A204.1 (cell line): Measurements from ENCODE around the gene LGR6.
"Not testable (repeated sequence)": the region's sequence is repeated elsewhere in the genome, so short reads cannot be mapped to it uniquely, and the experiment has no call there.

ENCODE experiments used
- FAIRE-seq: peaks from 2 replicates; lab custom pipeline; 2012; peaks lifted over from hg19 to GRCh38; lab: Jason Lieb, UNC

The LGR6 gene

DNA sequence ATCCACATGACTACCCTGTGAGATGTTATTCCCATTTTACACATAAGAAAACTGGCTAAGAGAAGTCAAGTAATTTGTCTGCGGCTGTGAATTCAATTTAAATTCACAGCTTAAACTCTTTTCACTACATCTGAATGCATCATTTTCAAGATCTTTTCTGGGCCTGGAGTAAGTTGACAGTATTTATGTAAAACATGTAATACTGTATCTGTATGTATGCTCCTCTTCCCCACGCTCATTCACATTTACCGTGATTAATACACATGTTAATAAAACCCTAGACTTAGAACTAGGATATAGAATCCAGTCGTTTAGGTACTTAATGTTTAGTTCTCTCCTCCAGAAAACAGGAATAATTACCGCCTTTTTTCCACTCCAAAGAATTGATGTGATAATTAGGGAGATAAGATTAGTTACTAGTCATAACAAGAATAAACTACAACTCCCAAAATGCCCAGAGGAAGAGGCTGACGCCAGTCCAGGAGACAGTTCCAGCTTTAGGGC lies 154.5 kb downstream of the LGR6 start:
- FAIRE-seq, result no peak

DNA sequence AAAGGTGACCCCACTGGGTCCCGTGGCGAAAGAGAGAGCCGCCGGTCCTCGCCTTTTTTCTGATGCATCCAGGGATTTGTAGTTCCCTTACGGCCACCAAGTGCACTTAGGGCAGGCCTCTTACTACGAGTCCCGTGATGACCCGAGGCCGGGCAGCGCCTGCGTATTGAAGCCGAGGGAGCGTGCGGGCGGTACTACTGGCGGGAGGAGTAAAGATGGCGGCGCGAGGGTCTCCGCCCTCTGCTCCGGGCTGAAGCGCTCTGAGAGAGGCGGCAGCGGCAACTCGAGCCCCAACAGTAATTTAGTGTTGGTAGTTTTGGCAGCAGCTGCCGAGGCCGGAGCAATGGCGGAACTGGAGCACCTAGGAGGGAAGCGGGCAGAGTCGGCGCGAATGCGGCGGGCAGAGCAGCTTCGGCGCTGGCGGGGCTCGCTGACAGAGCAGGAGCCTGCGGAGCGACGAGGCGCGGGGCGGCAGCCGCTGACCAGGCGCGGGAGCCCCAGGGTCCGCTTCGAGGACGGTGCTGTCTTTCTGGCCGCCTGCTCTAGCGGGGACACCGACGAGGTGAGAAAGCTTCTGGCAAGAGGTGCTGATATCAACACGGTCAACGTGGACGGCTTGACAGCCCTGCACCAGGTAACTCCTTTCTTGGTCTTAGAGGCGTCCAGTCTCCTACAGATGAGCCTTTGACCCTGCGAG lies 155.1 kb downstream of the LGR6 start, which contains the start of gene PPP1R12B:
TSS of gene PPP1R12B (plus strand) at position 191 of the 697 bp plus-strand sequence. CDS start at position 344, 153 bp downstream.
- peak; percentile 98 for FAIRE-seq

DNA sequence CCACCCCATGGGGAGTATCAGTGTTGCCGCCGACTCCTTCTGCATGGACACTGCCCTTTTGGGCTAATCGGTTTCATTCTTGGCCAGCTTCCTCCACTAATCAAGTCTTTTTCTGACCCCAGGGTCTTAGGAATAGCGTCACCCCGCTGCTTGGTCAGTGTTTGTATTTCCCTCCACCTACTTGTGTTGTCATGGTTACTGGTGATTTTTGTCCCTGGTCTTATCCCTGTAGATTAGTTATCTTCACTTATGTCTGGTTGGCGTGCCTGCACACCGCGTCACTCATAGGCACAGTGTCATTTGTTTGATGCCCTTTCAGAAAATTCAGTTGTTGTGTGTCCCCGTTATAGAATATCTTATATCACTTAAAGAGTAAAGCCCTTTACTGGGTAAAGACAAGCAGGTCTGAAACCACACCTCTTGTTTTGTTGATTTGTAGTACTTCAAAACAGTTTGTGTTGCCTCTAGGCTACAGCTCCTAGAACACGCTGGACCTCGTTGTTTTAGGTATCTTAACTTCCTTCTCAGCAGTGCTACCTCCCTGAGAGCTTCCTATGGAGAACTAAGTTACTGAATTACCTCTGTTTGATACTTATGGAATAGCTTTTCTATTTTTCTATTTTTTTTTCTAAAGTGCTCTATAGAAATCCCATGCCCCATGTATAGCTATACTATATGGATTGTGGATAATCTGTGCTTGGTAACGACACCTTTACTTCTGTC lies 155.8 kb downstream of the LGR6 start:
- no peak for FAIRE-seq

DNA sequence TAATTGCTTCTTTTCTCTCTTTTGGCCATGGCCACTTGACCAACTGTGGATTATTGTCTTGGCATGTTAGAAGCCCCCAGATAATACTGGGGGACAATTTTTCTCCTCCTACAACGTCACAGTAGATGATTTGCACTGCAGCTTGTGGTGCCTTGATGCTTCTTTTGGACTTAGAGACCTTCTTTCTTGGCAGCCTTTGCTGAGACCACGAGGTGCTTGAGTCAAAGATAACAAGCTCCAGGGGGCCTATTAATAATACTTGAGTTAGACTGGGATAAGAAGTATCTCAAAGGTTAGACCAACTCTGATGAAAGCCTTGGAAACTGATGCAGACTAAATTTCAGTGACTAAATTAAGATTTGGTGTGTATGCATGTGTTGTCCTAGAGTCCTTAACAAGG lies 158.1 kb downstream of the LGR6 start:
- no peak for FAIRE-seq

DNA sequence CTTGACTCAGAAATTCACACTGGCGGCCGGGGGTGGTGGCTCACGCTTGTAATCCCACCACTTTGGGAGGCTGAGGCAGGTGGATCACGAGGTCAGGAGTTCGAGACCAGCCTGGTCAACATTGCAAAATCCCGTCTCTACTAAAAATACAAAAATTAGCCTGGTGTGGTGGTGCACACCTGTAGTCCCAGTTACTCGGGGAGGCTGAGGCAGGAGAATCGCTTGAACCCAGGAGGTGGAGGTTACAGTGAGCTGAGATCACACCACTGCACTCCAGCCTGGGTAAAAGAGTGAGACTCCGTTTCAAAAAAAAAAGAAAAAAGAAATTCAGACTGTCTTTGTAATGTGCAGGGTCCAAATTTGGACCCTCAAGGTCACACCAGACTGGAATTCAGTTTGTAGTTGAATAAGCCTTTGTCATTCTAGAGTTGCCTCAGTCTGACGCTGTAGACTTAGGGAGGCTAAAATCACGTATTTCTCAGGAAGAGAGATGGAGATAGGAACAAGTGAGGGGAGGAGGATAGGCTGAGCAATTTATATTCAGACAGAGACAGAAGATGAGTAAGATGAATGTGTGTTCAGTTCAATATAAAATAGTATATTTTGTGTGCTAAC lies 159.1 kb downstream of the LGR6 start:
- FAIRE-seq, result not testable (repeated sequence)

DNA sequence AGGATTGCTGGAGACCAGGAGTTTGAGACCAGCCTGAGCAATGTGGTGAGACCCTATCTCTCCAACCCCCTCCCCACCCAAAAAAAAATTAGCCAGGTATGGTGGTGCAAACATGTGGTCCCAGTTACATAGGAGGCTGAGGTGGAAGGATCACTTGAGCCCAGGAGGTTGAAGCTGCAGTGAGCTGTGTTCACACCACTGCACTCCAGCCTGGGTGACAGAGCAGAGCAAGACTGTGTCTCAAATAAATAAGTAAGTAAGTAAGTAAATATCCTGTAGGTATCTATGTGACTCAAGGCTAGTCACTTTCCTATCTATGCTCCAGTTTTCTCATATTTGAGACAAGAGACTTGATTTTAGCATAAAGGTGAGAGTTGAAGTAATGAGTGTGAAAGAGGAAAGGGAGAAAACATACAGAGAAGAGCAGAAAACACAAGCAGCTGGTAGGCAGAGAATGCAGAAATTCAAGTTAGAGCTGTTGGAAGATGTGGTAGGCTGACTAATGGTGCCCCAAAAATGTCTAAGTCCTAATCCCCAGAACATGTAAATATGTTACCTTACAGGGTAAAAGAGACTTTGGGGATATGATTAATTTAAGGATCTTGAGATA lies 162.4 kb downstream of the LGR6 start:
- no peak for FAIRE-seq

DNA sequence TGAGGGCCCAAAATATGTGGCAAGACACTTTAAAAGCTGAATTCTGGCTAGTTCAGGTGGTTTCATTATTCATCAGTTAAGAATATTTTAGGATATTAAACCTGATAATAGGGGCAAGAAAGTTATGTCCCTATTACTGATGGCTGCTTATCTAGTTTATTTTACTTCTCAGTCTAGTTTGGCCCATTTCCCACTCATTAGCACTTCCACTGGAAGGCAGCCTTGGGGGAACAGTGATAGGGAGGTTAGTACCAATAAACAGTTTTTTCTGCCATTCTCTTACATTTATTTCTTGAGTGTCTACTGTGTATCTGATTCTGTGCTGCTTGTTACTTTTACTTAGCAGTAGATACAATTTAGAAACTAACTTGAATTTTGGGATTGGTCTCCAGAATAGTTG lies 163.9 kb downstream of the LGR6 start:
- no peak for FAIRE-seq

DNA sequence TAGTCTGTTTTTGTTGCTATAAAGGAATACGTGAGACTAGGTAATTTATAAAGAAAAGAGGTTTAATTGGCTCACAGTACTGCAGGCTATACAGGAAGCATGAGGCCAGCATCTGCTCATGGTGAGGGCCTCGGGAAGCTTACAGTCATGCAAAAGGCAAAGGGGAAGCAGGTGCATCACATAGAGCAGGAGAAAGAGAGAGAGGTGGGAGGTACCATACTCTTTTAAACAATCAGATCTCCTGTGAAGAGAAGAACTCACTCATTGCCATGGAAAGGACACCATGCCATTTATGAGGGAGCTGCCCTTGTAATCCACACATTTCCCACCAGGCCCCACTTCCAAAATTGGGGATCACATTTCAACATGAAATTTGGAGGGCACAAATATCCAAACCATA lies 167.6 kb downstream of the LGR6 start:
- FAIRE-seq, result no peak

DNA sequence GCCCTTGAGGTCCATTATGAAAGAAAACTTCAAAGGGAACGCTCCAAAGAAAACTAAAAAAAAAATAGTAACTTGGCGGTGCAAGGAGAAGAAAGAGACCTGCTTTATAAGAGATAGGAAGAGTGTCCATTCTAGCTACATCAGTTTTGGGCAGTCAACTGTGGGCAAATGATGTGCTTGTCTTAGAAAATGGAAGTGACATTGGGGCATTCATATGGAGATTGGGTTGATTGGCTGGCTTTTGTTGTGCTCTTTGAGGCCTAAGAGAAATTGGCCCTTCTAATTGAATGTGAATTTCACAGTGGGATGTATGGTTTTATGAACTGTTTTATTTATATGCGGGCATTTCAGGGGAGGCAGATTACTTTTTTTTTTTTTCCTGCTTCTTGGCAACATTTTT lies 168.1 kb downstream of the LGR6 start:
- no peak for FAIRE-seq

DNA sequence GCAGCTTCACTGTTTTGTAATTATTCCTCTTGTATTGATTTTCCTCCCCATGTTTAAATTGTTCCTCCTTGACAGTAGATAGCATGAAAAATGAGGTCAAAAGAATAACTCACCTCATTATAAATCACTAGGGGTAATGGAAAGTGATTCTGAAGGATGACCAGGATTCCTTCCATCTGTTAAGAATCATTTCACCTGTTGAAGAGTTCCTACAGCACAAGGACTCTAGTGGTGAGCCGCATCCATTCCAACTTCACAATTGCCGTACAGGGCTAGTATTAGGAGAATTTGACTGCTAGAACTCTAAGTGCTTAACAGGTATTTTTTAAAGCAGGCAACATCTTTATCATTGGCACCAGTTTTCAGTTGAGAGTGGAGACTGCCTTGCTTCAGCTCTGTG lies 168.6 kb downstream of the LGR6 start:
- no peak for FAIRE-seq

DNA sequence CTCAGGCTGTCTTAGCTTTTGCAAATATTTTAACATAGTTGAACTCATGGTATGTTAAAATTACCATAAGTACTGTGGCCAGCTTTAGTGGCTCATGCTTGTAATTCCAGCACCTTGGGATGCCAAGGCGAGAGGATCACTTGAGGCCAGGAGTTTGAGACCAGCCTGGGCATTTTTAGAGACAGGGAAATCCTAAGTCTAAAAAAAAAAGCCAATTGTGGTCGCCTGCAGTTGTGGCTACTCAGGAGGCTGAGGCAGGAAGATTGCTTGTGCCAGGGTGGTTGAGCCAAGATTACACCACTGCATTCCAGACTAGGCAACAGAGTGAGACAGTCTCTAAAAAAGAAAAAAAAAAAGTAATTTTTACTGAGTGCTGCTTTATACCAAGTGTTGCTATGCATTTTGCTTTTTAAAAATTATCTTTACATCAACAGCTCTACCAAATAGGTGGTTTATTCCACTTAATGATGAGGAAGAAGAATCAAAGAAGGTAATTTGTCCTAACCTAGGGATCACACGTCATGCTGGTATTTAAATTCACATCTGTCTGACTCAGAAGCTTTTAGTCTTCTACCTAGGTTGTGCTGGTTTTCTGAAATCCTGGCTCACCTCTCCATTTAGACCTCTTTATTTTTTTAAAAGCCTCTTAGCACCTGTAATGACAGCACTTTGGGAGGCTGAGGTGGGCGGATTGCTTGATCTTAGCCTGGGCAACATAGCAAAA lies 171.7 kb downstream of the LGR6 start:
- no peak for FAIRE-seq

DNA sequence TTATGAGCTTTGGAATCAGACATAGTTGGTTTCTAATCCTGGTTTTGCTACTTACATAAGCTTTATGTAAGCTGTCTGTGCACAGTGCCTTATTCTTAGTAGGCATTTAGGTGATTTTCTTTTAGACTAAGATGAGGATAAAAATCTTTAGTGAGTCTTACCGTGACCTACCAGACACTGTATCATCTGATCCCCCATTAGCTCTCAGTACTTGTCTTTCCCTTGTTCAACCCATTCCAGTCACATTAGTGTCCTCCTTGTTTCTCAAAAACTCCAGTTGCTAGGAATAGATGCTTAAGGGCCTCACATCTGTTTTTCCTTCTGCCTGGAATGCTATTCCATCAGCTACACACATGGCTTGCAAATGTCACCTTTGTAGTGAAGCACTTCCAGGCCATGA lies 173.7 kb downstream of the LGR6 start:
- no peak for FAIRE-seq
